ENCODE results near the gene FAM111A.
"Not testable (repeated sequence)": the region's sequence is repeated elsewhere in the genome, so short reads cannot be mapped to it uniquely, and the experiment has no call there.

FAM111A gene

DNA sequence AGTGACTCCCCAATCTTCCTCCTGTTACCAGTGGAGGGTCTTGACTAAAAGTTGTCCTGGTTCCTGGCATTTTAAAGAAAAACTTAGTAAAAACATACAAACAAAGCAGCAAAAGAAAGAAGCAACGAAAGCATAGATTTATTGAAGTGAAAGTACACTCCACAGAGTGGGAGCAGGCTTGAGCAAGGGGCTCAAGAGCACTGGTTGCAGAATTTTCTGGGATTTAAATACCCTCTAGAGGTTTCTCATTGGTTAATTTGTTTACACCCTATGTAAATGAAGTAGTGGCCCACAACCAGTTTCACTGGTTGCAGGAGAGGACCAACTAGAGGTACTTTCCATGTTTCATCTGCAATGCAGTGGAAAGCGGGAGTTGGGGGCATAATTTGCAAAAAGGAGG is 24.9 kb upstream of the FAM111A start:
- DNase-seq, result no peak
- Histone ChIP-seq H3K4me1 (no peaks in the 10 kb centered on the region), H3K9me3 (peaks cover 0 to 28% (median 24%) of the 10 kb centered on the region in 3 donors), H3K27me3 (no peaks in the 10 kb centered on the region), H3K4me3 (no peak overlapping the region), H3K36me3 (no peaks in the 10 kb centered on the region), H3K27ac (no peak overlapping the region)
- TF ChIP-seq, protein P1, sequence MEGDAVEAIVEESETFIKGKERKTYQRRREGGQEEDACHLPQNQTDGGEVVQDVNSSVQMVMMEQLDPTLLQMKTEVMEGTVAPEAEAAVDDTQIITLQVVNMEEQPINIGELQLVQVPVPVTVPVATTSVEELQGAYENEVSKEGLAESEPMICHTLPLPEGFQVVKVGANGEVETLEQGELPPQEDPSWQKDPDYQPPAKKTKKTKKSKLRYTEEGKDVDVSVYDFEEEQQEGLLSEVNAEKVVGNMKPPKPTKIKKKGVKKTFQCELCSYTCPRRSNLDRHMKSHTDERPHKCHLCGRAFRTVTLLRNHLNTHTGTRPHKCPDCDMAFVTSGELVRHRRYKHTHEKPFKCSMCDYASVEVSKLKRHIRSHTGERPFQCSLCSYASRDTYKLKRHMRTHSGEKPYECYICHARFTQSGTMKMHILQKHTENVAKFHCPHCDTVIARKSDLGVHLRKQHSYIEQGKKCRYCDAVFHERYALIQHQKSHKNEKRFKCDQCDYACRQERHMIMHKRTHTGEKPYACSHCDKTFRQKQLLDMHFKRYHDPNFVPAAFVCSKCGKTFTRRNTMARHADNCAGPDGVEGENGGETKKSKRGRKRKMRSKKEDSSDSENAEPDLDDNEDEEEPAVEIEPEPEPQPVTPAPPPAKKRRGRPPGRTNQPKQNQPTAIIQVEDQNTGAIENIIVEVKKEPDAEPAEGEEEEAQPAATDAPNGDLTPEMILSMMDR (IDR thresholded peaks at IDR 0.05), result no peak
- intact Hi-C loops (cut with DNase I; ENCODE audit: low total_unique reads), result no loop called here

DNA sequence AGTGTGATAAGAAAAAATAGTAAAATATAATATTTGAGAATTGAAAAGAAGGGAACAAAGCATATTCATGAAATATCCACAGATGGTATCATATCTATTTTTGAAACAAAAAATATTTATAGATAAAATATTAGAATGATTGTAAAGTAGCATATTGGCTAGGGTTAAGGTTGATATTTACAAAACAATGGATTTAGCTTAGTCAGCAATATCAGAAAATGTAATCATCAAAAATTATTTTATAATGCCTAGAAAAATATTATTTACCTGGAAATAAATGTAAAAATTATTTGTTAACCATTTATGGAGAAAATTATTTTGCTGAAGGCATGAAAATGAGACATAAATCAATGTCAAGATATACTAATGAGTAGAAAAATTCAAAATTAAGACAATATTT is 22.8 kb upstream of the FAM111A start:
- H3K9me3 ChIP-seq, result peaks cover 0 to 28% (median 24%) of the 10 kb centered on the region in 3 donors
- H3K36me3 ChIP-seq, result no peaks in the 10 kb centered on the region
- no peak overlapping the region for H3K27ac ChIP-seq
- DNase-seq, result no peak
- no peak overlapping the region for H3K4me3 ChIP-seq
- no peaks in the 10 kb centered on the region for H3K4me1 ChIP-seq
- TF ChIP-seq, protein P1 (IDR thresholded peaks at IDR 0.05), result no peak
- intact Hi-C loops (cut with DNase I; ENCODE audit: low total_unique reads), result no loop called here
- no peaks in the 10 kb centered on the region for H3K27me3 ChIP-seq

DNA sequence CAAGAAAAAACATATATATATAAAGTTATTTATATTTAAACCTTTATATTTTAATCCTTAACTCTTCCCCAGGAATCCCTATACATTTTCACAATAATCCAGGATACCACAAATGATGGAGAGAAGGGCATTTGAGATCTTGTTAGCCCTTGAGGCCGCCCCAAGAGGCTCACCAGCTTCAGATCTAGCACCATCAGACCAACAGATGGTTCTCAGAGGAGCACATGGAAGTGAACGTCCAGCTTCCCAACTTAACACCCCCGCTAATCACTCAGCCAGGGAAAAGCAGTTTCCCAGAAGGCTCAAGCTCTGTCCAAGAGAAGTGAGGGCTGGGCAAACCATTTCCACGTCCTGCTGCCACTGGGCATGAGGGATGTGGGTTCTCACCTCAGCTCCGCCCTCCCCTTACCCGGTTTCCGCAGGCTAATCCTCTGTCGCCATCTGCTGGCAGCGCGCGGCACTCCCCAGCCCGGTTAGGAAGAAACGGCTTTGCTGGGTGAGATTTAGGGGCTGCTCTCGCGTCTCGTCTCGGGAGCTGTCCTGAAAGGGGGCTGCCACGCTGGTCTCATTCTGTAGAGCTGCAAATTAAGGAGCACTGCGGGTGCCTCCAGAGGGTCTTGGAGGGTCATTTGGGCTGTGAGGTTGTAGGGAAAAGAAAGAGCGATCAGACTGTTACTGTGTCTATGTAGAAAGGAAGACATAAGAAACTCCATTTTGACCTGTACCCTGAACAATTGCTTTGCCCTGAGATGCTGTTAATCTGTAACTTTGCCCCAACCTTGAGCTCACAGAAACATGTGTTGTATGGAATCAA is 6.8 kb upstream of the FAM111A start:
- peak; percentile 79 to 82 for DNase-seq
- TF ChIP-seq, protein P1 (IDR thresholded peaks at IDR 0.05), result peak; percentile 91 to 99
- Histone ChIP-seq H3K27ac (no peak overlapping the region), H3K4me3 (no peak overlapping the region), H3K27me3 (no peaks in the 10 kb centered on the region), H3K4me1 (peaks cover 0 to 6% (median 0%) of the 10 kb centered on the region in 4 donors), H3K36me3 (peaks cover 15 to 43% (median 24%) of the 10 kb centered on the region in 3 donors), H3K9me3 (no peaks in the 10 kb centered on the region)
- intact Hi-C loops (cut with DNase I; ENCODE audit: low total_unique reads), result loop anchor here (10.0 kb wide), 1 partner anchor 481 kb away; no protein-coding TSS in a partner anchor

DNA sequence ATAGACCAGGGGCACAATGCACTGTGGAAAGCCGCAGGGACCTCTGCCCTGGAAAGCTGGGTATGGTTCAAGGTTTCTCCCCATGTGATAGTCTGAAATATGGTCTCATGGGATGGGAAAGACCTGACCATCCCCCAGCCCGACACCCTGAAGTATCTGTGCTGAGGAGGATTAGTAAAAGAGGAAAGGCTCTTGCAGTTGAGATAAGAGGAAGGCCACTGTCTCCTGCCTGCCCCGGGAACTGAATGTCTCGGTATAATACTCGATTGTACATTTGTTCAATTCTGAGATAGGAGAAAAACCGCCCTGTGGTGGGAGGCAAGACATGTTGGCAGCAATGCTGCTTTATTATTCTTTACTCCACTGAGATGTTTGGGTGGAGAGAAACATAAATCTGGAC is 6.1 kb upstream of the FAM111A start:
- H3K36me3 ChIP-seq, result peaks cover 15 to 37% (median 22%) of the 10 kb centered on the region in 3 donors
- intact Hi-C loops (cut with DNase I; ENCODE audit: low total_unique reads), result loop anchor here (10.0 kb wide), 1 partner anchor 482 kb away; no protein-coding TSS in a partner anchor
- not testable (repeated sequence) for H3K27me3 ChIP-seq, H3K4me3 ChIP-seq, DNase-seq, H3K27ac ChIP-seq, H3K9me3 ChIP-seq, H3K4me1 ChIP-seq

DNA sequence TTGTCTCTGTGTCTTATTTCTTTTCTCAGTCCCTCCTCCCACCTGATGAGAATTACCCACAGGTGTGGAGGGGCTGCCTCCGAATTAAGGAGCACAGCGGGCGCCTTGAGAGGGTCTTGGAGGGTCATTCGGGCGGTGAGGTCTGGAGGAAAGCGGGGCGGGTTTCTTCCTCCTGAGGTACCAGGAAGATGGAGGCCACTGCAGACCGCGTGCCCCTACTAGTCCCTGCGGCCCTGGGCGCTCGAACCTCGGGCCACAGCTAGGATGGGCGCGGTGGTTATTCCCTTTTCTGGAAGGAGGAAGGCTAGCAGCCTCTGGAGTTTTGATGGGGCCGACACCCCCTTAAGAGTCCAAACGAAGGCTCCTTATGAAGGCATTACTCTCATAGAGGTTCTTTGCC is 5.5 kb upstream of the FAM111A start:
- intact Hi-C loops (cut with DNase I; ENCODE audit: low total_unique reads), result loop anchor here (10.0 kb wide), 1 partner anchor 482 kb away; no protein-coding TSS in a partner anchor
- no peak overlapping the region for H3K27ac ChIP-seq
- H3K4me3 ChIP-seq, result no peak overlapping the region
- no peak for DNase-seq
- no peaks in the 10 kb centered on the region for H3K9me3 ChIP-seq
- no peaks in the 10 kb centered on the region for H3K27me3 ChIP-seq
- TF ChIP-seq, protein P1 (IDR thresholded peaks at IDR 0.05), result no peak
- H3K4me1 ChIP-seq, result peaks cover 0 to 8% (median 3%) of the 10 kb centered on the region in 4 donors
- H3K36me3 ChIP-seq, result peaks cover 9 to 30% (median 15%) of the 10 kb centered on the region in 3 donors

DNA sequence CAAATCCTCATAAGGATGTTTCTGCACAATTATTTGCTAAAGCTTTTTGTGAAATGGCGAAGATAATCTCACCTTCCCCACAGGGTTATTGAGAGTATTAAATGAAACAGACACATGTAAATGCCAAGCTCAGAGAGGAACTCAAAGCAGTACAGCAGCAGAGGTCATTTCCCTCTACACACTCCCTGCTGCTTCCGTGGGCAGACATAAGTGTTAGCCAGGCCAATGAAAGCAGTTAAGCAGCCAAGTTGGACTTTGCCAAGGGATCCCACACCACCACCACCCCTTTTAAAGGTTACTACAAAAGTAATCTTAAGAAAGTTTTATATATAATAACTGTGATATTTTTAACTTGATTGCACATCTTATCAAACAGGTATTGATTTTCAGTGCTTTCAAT is 4.0 kb upstream of the FAM111A start:
- TF ChIP-seq, protein P1 (IDR thresholded peaks at IDR 0.05), result no peak
- intact Hi-C loops (cut with DNase I; ENCODE audit: low total_unique reads), result loop anchor here (10.0 kb wide), 1 partner anchor 484 kb away; no protein-coding TSS in a partner anchor

More for the DNA sequence above, 4.0 kb upstream of the FAM111A start:
- Histone ChIP-seq H3K36me3 (peaks cover 8 to 16% (median 8%) of the 10 kb centered on the region in 3 donors), H3K27ac (no peak overlapping the region), H3K4me1 (peaks cover 0 to 12% (median 4%) of the 10 kb centered on the region in 4 donors), H3K9me3 (no peaks in the 10 kb centered on the region), H3K27me3 (no peaks in the 10 kb centered on the region), H3K4me3 (no peak overlapping the region)
- no peak for DNase-seq

Data from tibial artery (tissue), 4 donors.